Muscle layer of duodenum (tissue), 2 donors: ENCODE results near the gene KLC3.

Experiments used
- H3K27ac ChIP-seq: one replicate; pipeline ENCODE4 v1.7.0; 2013; ENCODE audit warnings: mild to moderate bottlenecking, low read length
- H3K27me3 ChIP-seq: one replicate; pipeline ENCODE4 v1.7.0; 2013; ENCODE audit warnings: low read depth, mild to moderate bottlenecking, control low read depth, low read length
- H3K36me3 ChIP-seq, 2 donors: one replicate each; pipeline ENCODE4 v1.7.0; 2013; ENCODE audit warnings: low read length in 2 of 2, control low read depth in 1 of 2, mild to moderate bottlenecking in 1 of 2; ENCODE audit not compliant: insufficient read depth in 2 of 2, control insufficient read depth in 1 of 2
- H3K4me1 ChIP-seq, 2 donors: one replicate each; pipeline ENCODE4 v1.7.0; 2013; ENCODE audit warnings: low read length in 2 of 2, mild to moderate bottlenecking in 2 of 2, control low read depth in 1 of 2, moderate library complexity in 1 of 2; ENCODE audit not compliant: insufficient read depth in 2 of 2, control insufficient read depth in 1 of 2
- H3K4me3 ChIP-seq, 2 donors: one replicate each; pipeline ENCODE4 v1.7.0; 2013; ENCODE audit warnings: low read length in 2 of 2, low read depth in 1 of 2, mild to moderate bottlenecking in 1 of 2
- H3K9me3 ChIP-seq, 2 donors: one replicate each; pipeline ENCODE4 v1.7.0; 2013; ENCODE audit warnings: low read length in 2 of 2, control low read depth in 1 of 2, mild to moderate bottlenecking in 1 of 2; ENCODE audit not compliant: control insufficient read depth in 1 of 2
- donor health status: healthy.

KLC3 gene

DNA sequence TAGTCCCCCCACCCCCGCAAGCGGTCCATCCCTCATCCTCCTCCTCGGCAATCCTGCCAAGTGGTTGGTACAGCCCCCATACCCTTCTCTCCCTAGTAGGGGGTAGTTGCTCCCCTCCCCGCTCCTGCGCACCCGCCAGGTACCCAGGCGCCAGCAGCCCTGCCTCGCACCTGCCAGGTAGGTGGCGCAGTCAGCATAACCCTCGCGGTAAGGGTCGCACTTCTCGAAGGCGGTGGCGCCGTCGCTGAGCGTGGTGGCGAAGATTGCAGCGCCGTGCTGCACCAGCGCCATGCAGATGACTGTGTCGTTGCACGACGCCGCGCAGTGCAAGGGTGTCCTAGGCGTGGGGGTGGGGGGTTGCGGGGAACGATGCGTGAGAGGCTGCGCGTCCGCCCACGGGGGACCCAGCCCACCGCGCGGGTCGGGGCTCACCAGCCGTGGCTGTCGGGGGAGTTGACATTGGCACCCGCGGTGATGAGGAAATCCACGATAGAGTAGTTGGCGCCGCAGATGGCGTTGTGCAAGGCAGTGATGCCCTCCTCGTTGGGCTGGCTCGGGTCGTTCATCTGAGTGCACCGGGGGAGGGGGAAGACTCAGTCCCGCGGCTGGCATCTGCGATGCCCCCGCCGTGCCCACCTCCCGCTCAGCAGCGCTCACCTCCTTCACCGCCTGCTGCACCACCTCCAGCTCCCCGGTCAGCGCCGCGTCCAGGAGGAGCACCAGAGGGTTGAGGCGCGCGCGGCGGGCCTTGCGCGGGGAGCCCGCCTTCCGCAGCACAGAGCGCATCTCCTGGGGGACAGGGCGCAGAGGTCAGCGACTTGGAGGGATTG is 45.1 kb downstream of the KLC3 start:
- Histone ChIP-seq H3K27me3 (peaks cover 16% of the 10 kb centered on the region), H3K9me3 (no peaks in the 10 kb centered on the region), H3K36me3 (no peaks in the 10 kb centered on the region), H3K4me1 (peaks cover 0 to 10% of the 10 kb centered on the region in 2 donors), H3K27ac (no peak overlapping the region), H3K4me3 (peak overlapping the region in 1 of 2 donors; percentile 18)

DNA sequence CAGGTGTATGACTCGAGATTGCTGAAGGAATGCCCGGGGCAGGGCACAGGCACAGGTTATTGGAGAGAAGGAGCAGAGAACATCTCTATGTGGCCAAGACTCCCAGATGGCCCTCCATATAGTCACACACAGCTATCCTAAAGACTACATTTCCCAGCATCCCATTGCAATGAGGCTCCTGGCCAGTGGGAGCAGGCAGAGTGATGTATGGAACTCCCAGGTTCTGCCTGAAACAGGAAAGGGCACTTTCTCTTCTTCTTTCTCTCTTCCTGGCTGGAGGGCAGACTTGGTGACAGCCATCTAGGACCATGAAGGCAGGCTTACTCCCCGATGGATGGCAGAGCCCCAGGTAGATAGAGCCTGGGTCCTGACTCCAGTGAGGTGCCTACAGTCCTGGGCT is 50.8 kb downstream of the KLC3 start:
- Histone ChIP-seq H3K27ac (no peak overlapping the region), H3K9me3 (no peaks in the 10 kb centered on the region), H3K36me3 (no peaks in the 10 kb centered on the region), H3K27me3 (peaks cover 5% of the 10 kb centered on the region), H3K4me1 (no peaks in the 10 kb centered on the region), H3K4me3 (no peak overlapping the region)

DNA sequence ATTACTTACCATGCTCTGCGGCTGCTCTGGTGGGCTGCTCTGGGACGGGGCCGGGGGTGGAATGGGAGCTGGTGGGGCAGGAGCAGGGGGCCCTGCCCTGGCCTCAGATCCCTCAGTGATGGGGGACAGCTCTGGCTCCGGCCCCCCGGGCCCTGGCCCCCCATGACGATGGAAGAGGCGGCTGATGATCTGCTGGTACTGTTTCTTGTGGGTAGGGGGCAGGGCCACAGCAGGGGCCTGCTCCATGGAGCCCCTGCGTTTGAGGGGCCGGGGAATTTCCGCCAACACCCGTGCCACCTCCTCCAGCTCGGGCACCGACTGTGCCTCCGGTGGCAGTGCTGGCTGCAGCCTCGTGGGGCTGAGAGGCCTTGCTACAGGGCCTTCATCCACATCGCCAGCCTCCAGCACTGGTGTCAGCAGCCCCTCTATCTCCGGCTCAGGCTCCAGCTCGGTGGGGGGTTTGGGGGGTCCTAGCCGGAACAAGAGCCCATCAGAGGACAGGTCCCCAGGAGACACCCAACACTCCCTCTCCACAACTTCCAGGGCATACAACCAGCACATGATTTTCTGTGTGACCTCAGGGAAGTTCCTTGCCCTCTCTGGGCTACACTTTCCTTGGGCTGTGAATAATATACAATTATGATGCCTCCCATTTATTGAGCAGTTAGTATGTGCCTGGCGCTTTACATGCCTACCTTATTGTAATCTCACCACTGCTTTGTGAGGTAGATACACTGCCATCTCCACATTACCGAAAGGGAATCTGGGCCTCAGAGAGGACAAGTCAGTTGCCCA is 51.5 kb downstream of the KLC3 start:
- H3K4me3 ChIP-seq: no peak overlapping the region
- H3K9me3 ChIP-seq: no peaks in the 10 kb centered on the region
- no peaks in the 10 kb centered on the region for H3K4me1 ChIP-seq
- no peaks in the 10 kb centered on the region for H3K36me3 ChIP-seq
- peaks cover 5% of the 10 kb centered on the region for H3K27me3 ChIP-seq
- H3K27ac ChIP-seq: no peak overlapping the region

DNA sequence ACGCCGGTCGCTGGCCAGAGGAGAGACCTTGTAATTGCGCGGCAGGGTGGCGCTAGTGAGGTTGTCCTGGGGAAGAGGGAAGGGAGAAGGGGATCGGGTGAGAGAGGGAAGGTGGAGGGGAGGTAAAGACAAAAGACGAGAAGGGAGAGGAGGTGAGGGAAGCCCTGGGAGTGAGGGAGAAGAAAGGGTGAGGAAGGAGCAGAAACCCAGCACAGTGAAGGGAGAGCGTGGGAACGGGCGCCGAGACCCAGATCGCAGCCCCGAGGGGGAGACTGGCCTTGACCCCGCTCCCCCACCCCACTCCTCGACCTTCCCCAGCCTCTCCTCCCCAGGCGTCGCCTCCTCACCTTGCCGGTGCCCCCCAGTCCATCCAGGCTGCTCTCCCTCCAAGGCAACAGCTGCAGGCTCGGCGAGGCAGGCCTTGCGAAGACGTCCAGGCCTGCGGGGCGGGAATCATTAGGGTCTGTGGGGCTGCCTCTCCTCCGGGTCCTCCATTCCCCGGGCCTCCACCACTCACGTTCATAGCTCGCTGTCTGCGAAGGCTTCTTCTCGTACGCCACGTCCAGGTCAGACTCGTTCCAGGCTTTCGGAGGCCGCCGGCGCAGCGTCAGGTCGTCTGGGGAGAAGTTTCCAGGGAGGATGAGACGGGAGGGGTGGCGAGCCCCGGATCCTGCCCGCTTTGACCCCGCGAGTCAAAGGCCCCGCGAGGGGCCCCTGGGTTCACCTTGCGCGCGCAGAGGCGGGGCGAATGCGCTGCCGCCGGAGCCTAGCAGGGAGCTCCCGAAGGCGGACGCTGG is 55.5 kb downstream of the KLC3 start:
- peaks cover 0 to 15% of the 10 kb centered on the region in 2 donors for H3K4me1 ChIP-seq
- H3K9me3 ChIP-seq: no peaks in the 10 kb centered on the region
- no peak overlapping the region for H3K27ac ChIP-seq
- H3K36me3 ChIP-seq: no peaks in the 10 kb centered on the region
- no peak overlapping the region for H3K4me3 ChIP-seq
- H3K27me3 ChIP-seq: peaks cover 5% of the 10 kb centered on the region

DNA sequence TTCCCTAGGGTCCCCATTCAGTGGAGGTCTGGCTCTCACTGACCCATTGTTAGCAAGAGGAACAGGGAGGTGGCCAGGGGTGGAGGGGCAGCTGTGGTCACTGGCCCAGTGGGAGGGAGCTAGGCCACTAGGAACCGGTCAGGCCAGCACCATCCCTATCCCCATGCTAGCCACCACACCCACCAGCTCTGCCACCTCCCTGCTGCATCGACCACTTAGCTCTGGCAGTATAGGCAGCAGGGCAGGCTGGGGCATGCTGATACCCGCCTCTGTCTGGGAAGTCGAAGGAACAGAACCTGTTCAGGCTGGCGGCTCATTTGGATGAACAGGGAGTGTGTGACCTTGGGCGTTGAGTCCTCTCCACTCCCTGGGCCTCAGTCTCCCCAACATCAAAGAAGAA is 59.6 kb downstream of the KLC3 start:
- Histone ChIP-seq H3K4me1 (peaks cover 0 to 37% of the 10 kb centered on the region in 2 donors), H3K36me3 (no peaks in the 10 kb centered on the region), H3K27ac (no peak overlapping the region), H3K4me3 (no peak overlapping the region), H3K9me3 (no peaks in the 10 kb centered on the region), H3K27me3 (peaks cover 17% of the 10 kb centered on the region)
